ENCODE data around the gene NPC2.

The NPC2 gene

GRCh38 chr14:74515891-74516412, 22.8 kb upstream of the NPC2 start:
- in situ Hi-C loops (cut with MboI; ENCODE audit: low sequenced_read_pairs, unreplicated experiment), result no loop called here

GRCh38 chr14:74514471-74514941, 21.4 kb upstream of the NPC2 start:
- DNase-seq (ENCODE audit: low spot score), result no peak
- in situ Hi-C loops (cut with MboI; ENCODE audit: low sequenced_read_pairs, unreplicated experiment), result no loop called here
- no peak for TF ChIP-seq CTCF (IDR thresholded peaks at IDR 0.05; ENCODE audit: borderline replicate concordance, control extremely low read depth, extremely low read depth, insufficient read depth, missing control alignments)

More at GRCh38 chr14:74515891-74516412, 22.8 kb upstream of the NPC2 start:
- TF ChIP-seq CTCF (IDR thresholded peaks at IDR 0.05; ENCODE audit: borderline replicate concordance, control extremely low read depth, extremely low read depth, insufficient read depth, missing control alignments), result no peak
- no peak for DNase-seq (ENCODE audit: low spot score)

GRCh38 chr14:74511966-74512830, 19.1 kb upstream of the NPC2 start:
- no peak for TF ChIP-seq CTCF (IDR thresholded peaks at IDR 0.05; ENCODE audit: borderline replicate concordance, control extremely low read depth, extremely low read depth, insufficient read depth, missing control alignments)
- in situ Hi-C loops (cut with MboI; ENCODE audit: low sequenced_read_pairs, unreplicated experiment), result no loop called here
- DNase-seq (ENCODE audit: low spot score), result no peak

GRCh38 chr14:74510959-74511409, 17.9 kb upstream of the NPC2 start:
- no peak for TF ChIP-seq CTCF (IDR thresholded peaks at IDR 0.05; ENCODE audit: borderline replicate concordance, control extremely low read depth, extremely low read depth, insufficient read depth, missing control alignments)
- no peak for DNase-seq (ENCODE audit: low spot score)
- in situ Hi-C loops (cut with MboI; ENCODE audit: low sequenced_read_pairs, unreplicated experiment), result no loop called here

- TF ChIP-seq CTCF (IDR thresholded peaks at IDR 0.05; ENCODE audit: borderline replicate concordance, control extremely low read depth, extremely low read depth, insufficient read depth, missing control alignments), result no peak
- in situ Hi-C loops (cut with MboI; ENCODE audit: low sequenced_read_pairs, unreplicated experiment), result no loop called here
- DNase-seq (ENCODE audit: low spot score), result no peak
Measured at GRCh38 chr14:74510223-74510931, 17.3 kb upstream of the NPC2 start.

GRCh38 chr14:74509587-74510222, 16.6 kb upstream of the NPC2 start:
- no peak for TF ChIP-seq CTCF (IDR thresholded peaks at IDR 0.05; ENCODE audit: borderline replicate concordance, control extremely low read depth, extremely low read depth, insufficient read depth, missing control alignments)
- no peak for DNase-seq (ENCODE audit: low spot score)
- in situ Hi-C loops (cut with MboI; ENCODE audit: low sequenced_read_pairs, unreplicated experiment), result no loop called here

Data from GM13976 (cell line).